ENCODE data around the gene OR4D1.

Gene OR4D1

GRCh38 chr17:58153671-58154070 lies 5.5 kb downstream of the OR4D1 start:
- DNase-seq (ENCODE audit: low read depth in 2 of 2), result no peak

DNA sequence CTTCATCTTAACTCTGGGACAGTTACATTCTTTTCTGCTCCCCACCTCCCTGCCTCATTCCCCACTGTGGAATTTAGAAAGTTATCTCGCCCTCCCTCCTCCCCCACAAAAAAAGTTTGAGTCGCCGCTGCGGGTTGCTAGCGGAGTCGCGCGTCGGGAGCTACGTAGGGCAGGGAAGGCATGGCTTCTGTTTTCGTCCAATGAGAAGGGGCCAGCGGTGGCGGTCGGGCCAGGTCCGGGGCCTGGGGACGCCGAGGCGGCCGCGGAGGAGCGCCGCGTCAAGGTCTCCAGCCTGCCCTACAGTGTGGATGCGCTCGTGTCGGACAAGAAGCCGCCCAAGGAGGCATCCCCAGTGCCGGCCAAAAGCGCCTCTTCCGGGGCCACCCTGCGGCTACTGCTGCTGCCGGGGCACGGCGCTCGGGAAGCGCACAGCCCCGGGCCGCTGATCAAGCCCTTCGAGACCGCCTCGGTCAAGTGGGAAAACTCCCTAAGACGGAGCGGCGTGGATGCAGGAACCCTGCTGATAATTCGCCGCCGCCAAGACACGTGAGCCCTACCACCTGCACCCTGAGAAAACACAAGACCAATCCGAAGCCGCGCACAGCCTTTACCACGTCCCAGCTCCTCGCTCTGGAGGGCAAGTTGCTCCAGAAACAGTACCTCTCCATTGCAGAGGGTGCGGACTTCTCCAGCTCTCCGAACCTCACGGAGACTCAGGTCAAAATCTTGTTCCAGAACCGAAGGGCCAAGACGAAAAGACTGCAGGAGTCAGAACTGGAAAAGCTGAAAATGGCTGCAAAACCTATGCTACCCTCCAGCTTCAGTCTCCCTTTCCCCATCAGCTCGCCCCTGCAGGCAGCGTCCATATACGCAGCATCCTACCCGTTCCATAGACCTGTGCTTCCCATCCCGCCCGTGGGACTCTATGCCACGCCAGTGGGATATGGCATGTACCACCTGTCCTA lies 8.9 kb downstream of the OR4D1 start:
- peak; percentile 4 to 28 for DNase-seq (ENCODE audit: low read depth in 2 of 2)

- DNase-seq (ENCODE audit: low read depth in 2 of 2), result no peak
Observed at GRCh38 chr17:58158181-58158580, 10.0 kb downstream of the OR4D1 start.

DNA sequence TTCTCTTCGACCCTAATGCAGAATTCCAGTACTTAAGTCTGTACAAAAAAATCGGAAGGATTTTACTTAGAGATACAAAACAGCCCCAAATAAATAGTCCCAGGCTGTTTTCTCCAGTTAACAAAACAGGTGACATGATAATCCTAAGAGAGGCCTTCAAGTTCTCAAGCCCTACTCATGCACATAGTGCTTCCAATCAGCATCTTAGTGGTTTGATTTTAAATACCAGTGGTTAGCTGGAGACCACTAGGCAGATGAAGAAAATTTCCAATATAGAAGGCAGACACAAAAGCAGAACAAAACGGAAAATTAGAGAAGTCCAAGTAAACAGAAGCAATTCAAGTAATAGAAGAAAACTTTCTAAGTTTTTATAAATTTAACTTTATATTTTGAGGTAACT lies 13.4 kb downstream of the OR4D1 start:
- DNase-seq (ENCODE audit: low read depth in 2 of 2), result no peak

DNA sequence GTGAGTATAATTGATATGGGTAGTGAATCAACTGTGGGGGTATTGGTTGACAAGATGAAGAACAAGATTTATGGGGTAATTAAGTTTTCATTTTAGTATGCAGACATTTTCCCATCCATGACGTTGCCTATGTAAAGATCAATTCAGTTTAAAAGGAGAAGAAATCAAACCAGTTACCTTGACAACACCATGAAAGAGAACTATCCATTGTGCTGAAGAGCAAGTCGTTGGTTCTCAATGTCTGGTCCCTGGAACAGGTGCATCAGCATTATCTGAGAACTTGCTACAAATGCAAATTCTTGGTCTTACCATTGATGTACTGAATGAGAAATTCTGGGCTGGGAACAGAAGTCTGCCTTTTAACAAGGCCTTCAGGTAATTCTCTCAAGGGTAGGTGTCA lies 17.8 kb downstream of the OR4D1 start:
- DNase-seq (ENCODE audit: low read depth in 2 of 2), result no peak

GRCh38 chr17:58166682-58167081 lies 18.5 kb downstream of the OR4D1 start, which contains the start of gene OR4D2:
Gene OR4D2 (plus strand): TSS chr17:58166982. CDS start chr17:58169656, 2,674 bp downstream.
- DNase-seq (ENCODE audit: low read depth in 2 of 2), result no peak

GRCh38 chr17:58170622-58171021 lies 22.4 kb downstream of the OR4D1 start:
- no peak for DNase-seq (ENCODE audit: low read depth in 2 of 2)

- peak in 1 of 2 donors; percentile 16 for DNase-seq (ENCODE audit: low read depth in 2 of 2)
Observed at GRCh38 chr17:58172369-58173071, 24.3 kb downstream of the OR4D1 start.

DNA sequence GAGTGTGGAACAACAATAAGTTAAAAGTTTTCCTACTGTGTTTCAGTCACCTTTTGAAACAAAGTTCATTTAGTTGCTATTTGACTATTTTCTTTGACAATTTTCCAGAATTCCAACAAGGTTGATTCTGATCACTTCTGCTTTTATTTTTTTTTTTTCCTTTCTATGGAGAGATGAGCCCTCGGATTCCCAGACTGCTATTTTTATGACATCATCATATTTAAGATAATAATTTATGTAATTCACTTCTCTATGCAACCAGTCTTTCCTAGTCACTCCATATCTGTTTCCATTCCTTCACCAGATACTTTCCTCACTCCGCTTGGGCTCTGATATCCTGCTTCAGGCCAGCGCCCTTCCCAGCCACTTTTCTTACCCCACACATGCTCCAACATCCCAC lies 26.7 kb downstream of the OR4D1 start:
- DNase-seq (ENCODE audit: low read depth in 2 of 2), result no peak

- no peak for DNase-seq (ENCODE audit: low read depth in 2 of 2)
Observed at GRCh38 chr17:58176200-58176599, 28.0 kb downstream of the OR4D1 start.

DNA sequence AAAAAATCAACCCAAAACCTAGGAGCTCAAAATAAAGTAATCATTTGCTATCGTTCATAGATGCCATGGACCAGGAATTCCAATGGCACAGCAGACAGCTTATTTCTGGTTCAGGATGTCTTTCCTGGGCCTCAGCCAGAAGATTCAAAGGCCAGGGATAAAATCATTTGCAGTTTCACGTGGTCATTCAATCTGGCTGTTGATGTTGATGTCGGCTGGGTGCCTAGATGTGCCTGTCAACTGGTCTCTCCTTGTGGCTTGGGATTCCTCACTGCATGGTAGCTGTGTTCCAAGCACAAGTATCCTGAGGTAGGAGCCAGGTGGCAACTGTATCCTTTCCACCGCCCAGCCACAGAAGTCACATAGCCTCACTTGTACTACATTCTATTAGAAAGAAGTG lies 33.6 kb downstream of the OR4D1 start:
- no peak for DNase-seq (ENCODE audit: low read depth in 2 of 2)

GRCh38 chr17:58183514-58183913 lies 35.3 kb downstream of the OR4D1 start:
- DNase-seq (ENCODE audit: low read depth in 2 of 2), result no peak

GRCh38 chr17:58184308-58184985 lies 36.3 kb downstream of the OR4D1 start:
- DNase-seq (ENCODE audit: low read depth in 2 of 2), result no peak

- DNase-seq (ENCODE audit: low read depth in 2 of 2), result no peak
Observed at GRCh38 chr17:58184986-58185761, 37.0 kb downstream of the OR4D1 start.

- no peak for DNase-seq (ENCODE audit: low read depth in 2 of 2)
Observed at GRCh38 chr17:58186591-58186990, 38.4 kb downstream of the OR4D1 start.

DNA sequence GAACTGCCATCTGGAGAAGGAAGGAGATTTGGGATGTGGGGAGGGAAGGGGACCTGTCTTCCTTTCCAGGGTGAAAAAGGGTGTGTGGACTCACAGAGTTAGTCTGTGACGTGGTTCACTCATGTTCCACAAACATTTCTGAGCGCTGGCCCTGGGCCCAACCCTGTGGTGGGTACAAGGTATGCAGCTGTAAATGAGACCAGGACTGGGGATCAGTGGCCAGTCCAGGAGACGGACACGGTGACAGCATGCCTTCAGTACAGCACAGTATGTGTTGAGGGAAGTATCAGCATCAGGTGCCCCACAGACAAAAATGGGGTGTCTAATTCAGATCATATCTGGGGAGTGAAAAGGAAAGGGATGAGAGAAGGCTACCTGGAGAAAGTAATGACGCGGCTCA lies 38.9 kb downstream of the OR4D1 start:
- DNase-seq (ENCODE audit: low read depth in 2 of 2), result no peak

GRCh38 chr17:58187675-58188074 lies 39.5 kb downstream of the OR4D1 start:
- DNase-seq (ENCODE audit: low read depth in 2 of 2), result no peak

DNA sequence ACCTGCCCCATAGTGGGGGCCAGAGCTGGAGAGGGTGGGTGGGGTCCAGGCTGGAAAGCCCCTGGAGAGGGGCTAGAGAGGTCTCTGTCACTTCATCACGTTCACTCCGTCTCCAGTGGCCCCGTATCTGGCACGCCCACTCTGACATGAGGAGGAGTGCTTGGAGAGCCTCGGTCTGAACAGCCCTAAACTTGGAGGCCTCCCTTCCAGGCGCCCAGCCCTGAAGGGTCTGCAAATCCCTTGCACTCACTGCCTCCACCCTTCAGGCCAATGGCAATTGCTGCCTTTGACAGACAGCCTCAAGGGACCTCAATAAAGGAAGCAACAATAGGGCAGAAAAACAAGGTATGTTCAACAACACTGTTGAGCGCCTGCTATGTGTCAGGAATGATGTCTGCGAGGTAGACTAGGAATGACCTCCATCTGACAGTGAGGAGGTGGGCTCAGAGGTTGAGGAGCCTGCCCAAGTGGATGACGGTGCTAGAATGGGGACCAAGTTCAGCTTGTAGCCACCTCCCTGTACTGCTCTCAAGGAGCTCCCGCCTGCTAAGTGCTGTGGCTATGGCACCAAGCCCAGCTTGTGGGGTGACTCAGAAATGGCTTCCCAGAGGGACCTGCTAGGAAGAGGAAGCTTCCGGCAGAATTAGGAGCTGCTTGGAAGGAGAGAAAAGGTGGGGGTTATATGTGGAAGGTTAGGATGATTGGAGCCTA lies 41.4 kb downstream of the OR4D1 start:
- no peak for DNase-seq (ENCODE audit: low read depth in 2 of 2)

DNA sequence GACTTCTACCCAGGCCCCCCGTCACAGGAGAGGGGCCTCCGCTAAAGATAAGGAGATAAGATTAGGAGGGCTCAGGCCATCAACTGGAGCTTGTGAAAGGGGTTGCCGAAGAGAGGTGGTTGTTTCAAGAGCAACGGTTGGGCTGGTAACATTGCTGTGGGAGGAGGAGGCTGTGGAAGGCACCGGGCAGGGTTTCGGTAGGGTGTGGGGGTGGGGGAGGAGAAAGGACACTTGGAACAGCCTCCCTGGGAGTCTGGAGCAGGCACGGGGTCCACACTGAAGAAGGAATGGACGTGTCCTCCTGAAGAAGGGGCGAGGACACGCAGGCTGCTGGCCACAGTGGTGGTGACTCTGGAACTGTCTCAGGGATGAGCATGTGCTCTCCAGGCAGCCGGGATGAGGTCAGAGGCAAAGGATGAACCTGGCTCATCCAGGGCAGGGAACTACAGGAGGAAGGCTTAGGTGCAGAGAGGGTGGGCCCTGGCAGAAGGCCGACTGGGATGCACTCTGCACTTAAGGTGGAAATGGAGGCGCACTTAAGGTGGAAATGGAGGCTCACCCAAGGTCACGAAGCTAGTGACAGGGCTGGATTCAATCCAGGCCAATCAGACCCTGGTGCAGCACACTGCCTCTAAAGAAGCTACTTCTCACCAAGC lies 43.2 kb downstream of the OR4D1 start:
- no peak for DNase-seq (ENCODE audit: low read depth in 2 of 2)

DNA sequence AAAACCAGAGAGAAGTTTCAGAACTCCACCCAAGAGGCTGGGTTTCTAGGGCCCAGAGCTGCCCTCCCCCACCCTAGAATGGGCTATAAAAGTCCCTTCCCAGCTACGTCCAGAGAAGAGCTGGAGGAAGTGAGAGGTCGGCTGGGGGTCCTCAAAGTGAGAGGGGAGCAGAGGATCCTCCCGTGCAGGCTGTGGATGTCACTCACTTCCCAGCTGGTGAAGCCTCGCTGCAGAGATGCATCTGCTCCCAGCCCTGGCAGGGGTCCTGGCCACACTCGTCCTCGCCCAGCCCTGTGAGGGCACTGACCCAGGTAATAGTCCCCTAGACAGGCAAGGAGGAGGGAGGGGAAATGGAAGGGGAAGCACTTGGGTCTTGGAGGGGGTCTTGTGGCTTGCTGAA lies 44.4 kb downstream of the OR4D1 start, which contains the start of gene EPX:
Gene EPX (plus strand): TSS at position 115 of the 400 bp plus-strand sequence. CDS start 121 bp downstream, at position 236.
- DNase-seq (ENCODE audit: low read depth in 2 of 2), result no peak

Data from stimulated activated CD8-positive, alpha-beta memory T cell treated with anti-CD3 and anti-CD28 coated beads, Interleukin-2, amount 100 ng/mL, for 1 hour (primary cell).